ENCODE measurements around the gene OR3A1. TPM values are rescaled to one million over a fixed set of nuclear protein-coding genes. Genes with fewer than 3 reads are reported as not detected.

Gene OR3A1
- total and polyA plus RNA-seq, 2 of the 8 experiments (the other 6 are each of a cell fraction or from before 2014, with no cell fraction given) = not detected

DNA sequence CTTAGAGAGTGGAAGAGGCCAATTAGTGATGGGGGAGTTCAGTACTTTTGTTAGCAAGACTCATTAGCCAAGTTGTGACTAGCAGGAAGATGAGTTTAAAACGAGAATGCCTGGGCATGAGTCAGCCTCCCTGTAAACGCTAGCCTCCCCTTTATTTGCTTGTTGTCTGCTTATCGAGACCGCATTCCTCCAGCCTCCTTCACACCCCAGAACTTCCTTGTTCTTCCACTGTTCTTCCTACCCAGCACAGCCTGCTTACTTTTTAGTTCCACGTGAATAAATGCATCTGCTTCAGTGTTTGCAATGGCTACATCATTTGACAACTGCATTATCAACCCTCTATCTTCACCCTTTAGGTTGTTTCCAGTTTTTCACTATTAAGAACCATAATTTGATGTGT is 20.2 kb upstream of the OR3A1 start (continued):
- TF ChIP-seq POU5F1 (IDR thresholded peaks at IDR 0.05; ENCODE audit: low read depth, low read length) = no peak
- TF ChIP-seq, protein P1, sequence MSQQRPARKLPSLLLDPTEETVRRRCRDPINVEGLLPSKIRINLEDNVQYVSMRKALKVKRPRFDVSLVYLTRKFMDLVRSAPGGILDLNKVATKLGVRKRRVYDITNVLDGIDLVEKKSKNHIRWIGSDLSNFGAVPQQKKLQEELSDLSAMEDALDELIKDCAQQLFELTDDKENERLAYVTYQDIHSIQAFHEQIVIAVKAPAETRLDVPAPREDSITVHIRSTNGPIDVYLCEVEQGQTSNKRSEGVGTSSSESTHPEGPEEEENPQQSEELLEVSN (IDR thresholded peaks at IDR 0.05) = no peak
- no peak for TF ChIP-seq POLR2AphosphoS5 (IDR thresholded peaks at IDR 0.05; ENCODE audit: low read depth, low read length)

Measured in H1 (cell line).